HG03095 (cell line): ENCODE measurements around the gene RPL41.
A peak's percentile ranks its signal among the peaks of the same experiment; 100 is the strongest.
"Not testable (repeated sequence)": the region's sequence is repeated elsewhere in the genome, so short reads cannot be mapped to it uniquely, and the experiment has no call there.

Experiments used
- ATAC-seq: cut with Tn5 transposase; IDR thresholded peaks from one replicate; pipeline ENCODE4 v1.9.1; 2021; ENCODE audit warnings: moderate library complexity; ENCODE audit not compliant: unreplicated experiment

RPL41 gene

GRCh38 chr12:56116267-56117081 lies at the start of gene RPL41:
RPL41 (plus strand) TSS chr12:56116633.
- peak; percentile 36 for ATAC-seq

GRCh38 chr12:56071648-56072047 lies 44.8 kb upstream of the RPL41 start:
- no peak for ATAC-seq

GRCh38 chr12:56074396-56074795 lies 42.0 kb upstream of the RPL41 start:
- ATAC-seq, result no peak

GRCh38 chr12:56077966-56078365 lies 38.5 kb upstream of the RPL41 start:
- not testable (repeated sequence) for ATAC-seq

DNA sequence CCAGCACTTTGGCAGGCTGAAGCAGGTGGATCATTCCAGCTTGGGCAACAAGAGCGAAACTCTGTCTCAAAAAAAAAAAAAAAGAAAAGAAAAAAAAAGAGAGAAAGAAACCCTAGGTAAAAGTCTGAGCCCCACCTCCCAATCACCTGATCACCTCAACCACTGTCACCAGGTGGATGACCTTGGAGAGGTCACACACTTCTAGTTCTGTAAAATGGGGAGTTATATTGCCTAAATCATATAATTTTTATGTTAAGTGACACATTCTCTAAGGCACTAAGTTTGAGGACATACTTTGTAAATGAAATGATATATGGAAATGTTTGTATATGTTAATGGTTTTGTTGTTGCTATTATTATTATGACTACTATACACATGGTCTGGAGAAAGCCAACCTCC lies 38.0 kb upstream of the RPL41 start:
- ATAC-seq, result no peak

DNA sequence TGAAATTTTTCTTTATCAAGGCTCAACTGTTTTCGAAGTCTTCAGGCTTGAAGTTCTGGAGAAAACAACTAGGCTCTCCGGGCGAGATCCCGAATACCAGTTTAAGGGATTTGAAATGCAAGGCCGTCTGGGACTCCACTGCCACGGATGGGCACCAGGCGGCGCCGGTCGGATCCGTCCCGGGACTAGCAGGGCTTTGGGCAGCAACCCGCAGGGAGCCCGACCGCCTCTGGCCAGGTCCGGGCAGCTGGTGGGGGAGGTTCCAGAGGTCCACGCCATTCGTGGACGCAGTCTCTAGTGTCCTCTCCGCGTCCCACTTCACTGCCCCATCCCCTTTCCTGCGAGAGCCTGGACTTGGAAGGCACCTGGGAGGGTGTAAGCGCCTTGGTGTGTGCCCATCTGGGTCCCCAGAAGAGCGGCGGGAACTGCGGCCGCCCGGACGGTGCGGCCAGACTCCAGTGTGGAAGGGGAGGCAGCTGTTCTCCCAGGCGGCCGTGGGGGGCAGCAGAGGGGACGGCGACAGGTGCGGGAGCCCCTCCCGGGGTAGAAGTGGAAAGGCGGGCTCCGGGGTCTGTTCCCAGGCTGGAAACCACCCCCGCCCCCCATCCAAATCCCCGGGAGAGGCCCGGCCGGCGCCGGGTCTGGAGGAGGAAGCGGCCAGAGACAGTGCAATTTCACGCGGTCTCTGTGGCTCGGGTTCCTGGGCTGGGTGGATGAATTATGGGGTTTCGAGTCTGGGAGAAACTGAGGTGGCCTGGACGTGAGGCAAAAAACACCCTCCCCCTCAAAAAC lies 37.3 kb upstream of the RPL41 start:
- no peak for ATAC-seq

- no peak for ATAC-seq
Measured at GRCh38 chr12:56079723-56080555, 36.5 kb upstream of the RPL41 start, which contains the start of gene ERBB3. ERBB3 (plus strand) TSS chr12:56080165; CDS start chr12:56080301, 136 bp downstream.

DNA sequence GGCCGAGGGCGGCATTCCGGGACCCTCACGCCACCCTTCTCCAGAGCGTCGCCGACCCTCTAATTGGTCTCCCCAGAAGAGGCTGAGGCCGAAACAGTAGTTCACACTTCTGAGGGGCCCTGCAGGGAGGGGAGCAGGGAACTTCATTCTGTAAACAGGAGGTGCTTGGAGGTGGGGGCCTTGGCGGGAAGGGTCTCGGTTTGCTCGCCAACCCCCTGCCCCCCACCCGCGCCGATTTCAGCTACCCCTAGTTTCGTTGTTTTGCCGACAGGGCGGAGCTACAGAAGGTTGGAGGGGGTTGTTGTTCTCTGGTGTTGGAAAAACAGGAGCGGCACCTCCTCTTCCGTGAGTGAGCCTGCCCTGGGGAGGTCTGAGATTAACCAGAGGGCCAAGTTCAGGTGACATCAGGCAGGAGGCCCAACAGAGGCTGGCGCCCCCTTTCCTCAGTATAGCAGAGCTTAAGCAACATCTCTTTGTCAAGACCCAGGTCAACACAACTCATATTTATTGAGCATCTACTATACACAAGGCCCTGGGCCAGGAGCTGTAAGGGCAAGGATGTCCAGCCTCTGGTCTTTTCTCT lies 35.8 kb upstream of the RPL41 start:
- no peak for ATAC-seq

GRCh38 chr12:56081393-56082347 lies 34.8 kb upstream of the RPL41 start:
- ATAC-seq, result no peak

DNA sequence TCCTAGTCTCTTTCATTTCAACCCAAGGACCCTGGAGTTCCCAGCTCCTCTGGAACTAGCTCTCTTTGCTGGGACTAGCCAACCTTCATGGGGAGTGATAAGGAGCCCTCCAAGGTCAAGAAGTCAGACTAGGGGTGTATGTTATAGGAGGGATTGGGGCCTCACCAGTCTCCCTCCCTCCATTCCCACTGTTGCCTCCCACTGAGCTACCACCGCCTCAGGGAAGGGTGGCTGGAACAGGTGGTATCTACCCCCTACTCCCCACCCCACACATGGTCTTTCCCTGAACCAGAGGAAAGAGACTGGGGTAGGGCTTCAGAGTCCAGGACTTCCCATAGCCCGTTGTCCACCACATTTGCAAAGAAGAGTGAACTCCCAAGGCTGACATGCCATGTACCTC lies 34.1 kb upstream of the RPL41 start:
- no peak for ATAC-seq

GRCh38 chr12:56082967-56083366 lies 33.5 kb upstream of the RPL41 start:
- ATAC-seq, result no peak

- no peak for ATAC-seq
Measured at GRCh38 chr12:56084958-56085543, 31.4 kb upstream of the RPL41 start.

GRCh38 chr12:56086096-56086495 lies 30.3 kb upstream of the RPL41 start:
- ATAC-seq, result no peak

DNA sequence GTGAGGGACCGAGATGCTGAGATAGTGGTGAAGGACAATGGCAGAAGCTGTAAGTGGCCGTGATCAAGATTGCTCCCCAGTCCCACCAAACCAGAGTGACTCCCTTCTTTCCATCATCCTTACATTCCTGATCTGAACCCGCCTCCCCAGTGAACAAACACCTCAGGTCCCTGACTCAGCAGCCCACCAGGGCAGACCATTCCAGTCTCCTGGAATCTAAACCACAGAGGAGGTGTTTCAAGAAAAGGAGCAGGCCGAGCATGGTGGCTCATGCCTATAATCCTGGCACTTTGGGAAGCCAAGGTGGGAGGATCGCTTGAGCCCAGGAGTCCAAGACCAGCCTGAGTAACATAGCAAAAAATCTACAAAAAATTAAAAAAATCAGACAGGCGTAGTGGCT lies 29.8 kb upstream of the RPL41 start:
- no peak for ATAC-seq

GRCh38 chr12:56087220-56087619 lies 29.2 kb upstream of the RPL41 start:
- no peak for ATAC-seq

- no peak for ATAC-seq
Measured at GRCh38 chr12:56097738-56098137, 18.7 kb upstream of the RPL41 start.

DNA sequence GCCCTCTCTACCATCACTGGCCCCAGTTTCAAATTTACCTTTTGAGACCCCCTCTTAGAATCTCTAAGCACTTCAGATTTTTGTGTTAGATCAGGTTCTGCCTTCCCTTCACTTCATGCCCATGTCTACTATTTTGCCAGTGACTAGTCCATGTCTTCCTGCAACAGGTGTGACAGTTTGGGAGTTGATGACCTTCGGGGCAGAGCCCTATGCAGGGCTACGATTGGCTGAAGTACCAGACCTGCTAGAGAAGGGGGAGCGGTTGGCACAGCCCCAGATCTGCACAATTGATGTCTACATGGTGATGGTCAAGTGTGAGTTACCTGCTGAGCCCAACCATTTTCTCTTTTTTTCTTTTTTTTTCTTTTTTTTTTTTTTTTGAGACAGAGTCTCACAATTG lies 17.8 kb upstream of the RPL41 start:
- ATAC-seq, result no peak

DNA sequence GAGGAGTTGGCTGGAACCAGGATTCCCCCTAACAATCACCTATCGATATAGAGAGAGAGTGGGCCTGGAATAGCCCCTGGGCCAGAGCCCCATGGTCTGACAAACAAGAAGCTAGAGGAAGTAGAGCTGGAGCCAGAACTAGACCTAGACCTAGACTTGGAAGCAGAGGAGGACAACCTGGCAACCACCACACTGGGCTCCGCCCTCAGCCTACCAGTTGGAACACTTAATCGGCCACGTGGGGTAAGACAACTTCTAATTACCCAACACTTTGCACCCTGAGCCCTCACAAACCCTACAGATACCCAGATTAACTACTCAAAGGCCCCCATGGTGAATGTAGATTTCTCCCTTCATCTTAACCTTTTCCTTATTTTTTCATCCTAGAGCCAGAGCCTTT lies 16.6 kb upstream of the RPL41 start:
- no peak for ATAC-seq

- no peak for ATAC-seq
Measured at GRCh38 chr12:56101045-56101444, 15.4 kb upstream of the RPL41 start.
